CD4-positive, alpha-beta T cell treated with Interleukin-4 for 1 hour (primary cell): ENCODE data around the gene GSTA4.
A peak's percentile ranks its signal among the peaks of the same experiment; 100 is the strongest.
"Not testable (repeated sequence)": the region's sequence is repeated elsewhere in the genome, so short reads cannot be mapped to it uniquely, and the experiment has no call there.

Experiments
- DNase-seq, 2 donors: peaks; one replicate each; pipeline ENCODE4 v3.0.0-alpha.2; 2020 to 2022

The GSTA4 gene

DNA sequence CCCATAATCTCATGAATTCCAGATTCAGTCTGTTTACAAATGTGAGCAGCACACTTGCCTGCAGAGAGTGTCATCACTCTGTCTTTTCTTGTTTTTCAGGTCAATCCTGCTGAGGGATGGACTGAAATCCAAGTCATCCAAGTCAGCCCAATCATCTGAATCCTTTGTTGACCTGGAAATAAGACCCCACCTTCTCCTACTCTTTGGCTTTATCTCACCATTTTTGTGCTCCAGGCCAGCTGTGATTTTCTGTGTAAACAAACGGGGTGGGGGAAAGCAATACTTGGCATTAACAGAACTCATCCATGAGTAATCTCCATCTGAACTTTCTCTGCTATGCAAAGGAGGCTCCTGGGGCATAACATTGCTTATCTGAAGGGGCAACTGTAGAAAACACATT is 16.9 kb upstream of the GSTA4 start:
- no peak for DNase-seq

DNA sequence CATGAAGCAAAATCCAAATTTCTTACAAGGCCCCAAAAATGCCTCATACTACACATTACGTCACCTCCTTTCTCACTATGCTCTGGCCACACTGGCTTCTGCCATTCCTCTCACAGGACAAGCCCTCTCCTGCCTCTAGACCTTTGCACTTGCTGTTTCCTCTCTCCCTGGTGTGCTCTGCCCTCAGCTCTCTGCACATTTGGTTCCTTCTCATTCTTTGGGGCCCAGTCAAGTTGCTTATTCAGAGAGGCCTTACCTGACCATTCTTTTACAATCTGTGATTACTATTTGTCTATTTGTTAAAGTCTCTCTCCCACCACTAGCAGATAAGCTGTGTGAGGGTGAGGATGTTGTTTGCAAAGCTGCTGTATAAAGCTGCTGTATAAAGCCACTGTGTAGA is 15.4 kb upstream of the GSTA4 start:
- DNase-seq, result no peak

DNA sequence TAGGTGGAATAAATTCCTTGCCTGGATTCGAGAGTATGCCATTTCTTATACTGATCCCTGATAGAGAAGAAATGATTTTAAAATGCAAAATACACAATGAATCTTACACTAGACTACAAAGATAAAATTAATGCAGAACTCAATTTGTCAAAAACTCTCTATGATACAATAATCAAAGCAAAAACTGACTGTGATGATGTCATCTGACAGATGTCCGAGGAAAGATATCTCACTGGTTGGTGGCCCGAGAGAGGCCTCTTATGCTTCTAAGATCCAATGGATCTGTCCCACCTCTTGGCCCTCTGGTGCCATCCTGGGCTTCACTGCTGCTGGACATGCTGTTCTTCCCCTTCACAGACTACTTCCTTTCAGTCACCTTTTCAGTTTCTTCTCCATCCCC is 14.4 kb upstream of the GSTA4 start:
- no peak for DNase-seq

DNA sequence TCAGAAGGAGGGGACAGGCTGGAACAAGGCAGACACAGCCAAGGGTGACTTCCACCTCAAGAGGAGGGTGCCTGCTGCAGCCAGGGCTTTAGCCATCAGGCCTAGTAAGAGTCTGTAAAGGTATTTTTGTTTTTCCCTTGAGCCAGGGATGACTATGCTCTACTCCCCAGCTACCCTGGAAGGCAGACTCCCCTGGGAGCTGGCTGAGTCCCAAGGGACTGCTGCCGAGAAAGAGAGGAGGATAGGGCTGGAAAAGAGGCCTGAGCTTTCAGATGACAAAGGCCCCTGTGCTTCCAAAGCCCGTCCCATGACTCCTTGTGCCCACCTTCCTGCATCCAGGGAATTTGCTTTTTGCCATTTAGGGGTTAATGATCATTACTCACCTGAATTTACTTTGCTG is 14.0 kb upstream of the GSTA4 start:
- no peak for DNase-seq

DNA sequence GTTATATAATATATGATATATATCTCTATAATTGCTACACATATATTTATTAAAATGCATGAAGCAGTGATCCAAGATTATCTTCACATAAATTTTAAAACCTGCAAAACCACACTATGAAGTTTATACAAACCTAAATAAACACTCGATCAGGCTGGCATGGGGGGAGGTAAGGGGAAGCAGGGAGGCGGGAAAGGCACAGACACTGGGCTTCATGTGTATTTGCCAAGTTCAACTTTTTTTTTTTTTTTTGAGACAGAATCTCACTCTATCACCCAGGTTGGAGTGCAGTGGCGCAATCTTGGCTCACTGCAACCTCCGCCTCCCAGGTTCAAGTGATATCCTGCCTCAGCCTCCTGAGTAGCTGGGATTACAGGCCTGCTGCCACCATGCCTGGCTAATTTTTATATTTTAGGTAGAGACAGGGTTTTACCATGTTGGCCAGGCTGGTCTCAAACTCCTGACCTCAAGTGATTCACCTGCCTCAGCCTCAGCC is 13.2 kb upstream of the GSTA4 start:
- DNase-seq, result not testable (repeated sequence)

DNA sequence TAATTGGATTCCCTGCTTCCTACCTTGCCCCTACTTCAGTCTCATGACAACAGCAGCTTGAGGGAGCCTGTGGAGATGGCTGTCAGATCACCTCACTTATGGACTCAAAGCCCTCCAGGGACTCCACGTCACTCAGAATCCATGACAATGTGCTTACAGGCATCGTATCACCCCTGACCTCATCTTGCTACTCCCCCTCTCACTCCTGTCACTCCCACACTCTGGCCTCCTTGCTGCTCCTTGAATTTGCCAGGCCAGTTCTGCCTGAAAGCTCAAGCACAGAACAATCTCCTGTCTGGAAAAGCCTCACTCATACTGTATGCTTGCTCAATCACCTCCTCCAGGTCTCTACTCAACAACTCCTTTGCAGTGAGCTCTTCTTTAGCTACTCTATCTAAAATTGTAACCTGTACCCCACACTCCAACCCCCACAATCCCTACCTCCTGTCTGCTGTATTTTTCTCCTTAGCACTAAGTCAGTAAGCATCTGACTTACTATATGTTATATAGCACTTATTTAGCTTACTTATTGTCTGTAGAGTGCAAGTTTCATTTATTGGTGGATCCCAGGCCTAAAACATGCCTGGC is 10.7 kb upstream of the GSTA4 start:
- DNase-seq, result no peak

DNA sequence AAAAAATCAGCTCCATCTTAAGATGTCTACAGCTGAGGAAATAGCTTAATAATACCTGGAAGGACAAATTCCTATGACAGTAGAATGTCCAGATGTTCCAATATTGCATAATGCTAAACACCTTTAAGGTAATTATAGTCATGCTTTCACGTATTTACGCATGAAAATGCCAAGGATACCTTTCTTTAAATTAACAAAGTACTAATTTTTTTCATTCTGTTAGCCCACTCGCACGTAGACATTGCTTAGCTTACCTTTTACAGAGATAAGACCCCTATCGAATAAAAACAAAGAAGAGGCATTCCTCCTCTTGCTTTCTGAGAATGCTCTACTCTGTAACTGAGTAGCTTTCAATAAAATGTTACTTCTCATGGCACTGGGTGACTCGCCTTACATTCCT is 4.4 kb upstream of the GSTA4 start:
- no peak for DNase-seq

DNA sequence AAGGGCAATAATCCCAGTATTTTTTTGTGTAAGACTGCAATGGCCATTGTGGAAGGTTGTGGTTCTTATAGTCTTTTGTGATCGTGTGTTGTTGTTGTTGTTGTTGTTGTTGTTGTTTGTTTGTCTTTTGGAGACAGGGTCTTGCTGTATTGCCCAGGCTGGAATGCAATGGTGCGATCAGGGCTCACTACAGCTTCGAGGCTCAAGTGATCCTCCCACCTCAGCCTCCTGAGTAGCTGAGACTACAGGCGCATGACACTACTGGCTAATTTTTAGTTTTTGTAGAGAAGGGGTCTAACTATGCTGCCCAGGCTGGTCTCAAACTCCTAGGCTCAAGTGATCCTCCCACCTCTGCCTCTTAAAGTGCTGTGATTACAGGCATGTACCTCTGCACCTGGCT is 3.5 kb upstream of the GSTA4 start:
- no peak for DNase-seq

DNA sequence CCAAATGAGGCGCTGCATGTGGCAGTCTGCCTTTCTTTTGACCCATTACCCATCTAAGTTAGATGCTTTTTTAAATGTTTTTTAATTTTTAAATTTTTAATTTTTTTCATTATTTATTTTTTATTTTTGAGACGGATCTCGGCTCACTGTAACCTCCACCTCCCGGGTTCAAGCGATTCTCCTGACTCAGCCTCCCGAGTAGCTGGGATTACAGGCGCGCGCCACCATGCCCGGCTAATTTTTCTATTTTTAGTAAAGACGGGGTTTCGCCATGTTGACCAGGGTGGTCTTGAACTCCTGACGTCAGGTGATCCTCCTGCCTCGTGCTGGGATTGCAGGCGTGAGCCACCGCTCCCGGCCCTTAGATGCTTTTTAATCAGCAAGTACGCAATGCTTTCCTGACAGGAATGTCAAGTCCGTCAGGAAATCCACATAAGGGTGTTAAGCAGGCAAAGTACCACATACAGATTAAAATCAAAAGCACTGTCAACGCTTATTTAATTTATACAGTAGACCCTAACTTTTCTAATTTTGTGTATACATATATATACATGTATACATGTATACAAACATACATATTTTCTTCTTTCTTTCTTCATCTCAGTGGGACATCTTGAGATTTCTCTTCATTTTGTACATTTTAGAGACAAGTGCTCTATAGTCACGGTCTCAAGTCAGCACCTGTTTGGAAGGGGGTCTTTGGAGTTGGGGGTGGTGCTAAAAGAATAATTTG is 995 bp upstream of the GSTA4 start:
- DNase-seq, result peak; percentile 36 to 50

DNA sequence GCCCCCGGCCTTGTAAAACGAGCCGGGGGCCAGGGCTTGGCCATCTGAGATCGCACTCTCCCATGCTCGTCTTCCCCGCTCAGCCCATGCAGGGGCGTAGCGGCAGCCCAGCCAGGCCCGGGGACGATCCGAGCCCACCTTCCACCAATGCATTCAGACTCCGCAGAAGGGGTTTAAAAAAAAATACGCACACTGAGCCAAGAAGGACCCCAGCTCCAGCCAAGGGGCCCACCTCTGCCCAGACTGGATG is 320 bp downstream of the GSTA4 start:
- DNase-seq, result peak in 1 of 2 donors; percentile 13

DNA sequence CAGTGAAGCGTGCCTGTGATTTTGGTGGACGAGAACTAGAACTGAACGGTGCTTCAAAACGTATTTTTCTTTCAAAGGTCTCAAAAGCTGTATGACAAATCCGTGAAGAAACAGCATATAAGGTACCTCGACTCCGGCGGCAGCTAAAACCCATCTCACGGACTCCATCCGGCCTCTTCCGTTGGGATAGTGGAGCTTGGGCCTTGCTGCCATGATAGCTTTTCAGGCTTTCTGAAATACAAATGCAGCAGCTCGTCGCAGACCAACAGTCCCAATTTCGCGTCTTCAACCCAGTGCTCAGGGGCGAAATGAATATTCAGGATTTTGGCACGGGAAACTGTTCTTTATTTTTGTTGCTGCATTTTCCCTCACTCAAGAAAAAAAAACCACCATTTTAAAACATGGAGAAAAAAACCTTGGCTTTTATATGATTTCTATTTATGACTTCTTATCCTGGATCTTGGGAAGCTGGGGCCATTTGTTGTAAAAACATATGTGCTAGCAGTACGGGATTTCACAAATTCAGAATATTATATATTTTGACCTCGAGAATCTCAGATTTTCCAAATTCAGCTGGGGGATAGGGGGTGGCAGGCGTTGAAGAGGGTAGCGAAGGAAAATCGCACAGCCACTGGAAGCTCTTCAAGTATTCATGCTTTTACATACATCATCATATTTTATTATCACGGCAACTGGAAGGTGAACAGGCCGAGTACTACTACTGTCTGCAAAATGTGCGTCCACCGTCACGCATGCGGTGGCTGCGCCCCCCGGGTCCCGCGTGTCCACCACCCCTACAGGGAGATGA is 849 bp downstream of the GSTA4 start:
- no peak for DNase-seq

DNA sequence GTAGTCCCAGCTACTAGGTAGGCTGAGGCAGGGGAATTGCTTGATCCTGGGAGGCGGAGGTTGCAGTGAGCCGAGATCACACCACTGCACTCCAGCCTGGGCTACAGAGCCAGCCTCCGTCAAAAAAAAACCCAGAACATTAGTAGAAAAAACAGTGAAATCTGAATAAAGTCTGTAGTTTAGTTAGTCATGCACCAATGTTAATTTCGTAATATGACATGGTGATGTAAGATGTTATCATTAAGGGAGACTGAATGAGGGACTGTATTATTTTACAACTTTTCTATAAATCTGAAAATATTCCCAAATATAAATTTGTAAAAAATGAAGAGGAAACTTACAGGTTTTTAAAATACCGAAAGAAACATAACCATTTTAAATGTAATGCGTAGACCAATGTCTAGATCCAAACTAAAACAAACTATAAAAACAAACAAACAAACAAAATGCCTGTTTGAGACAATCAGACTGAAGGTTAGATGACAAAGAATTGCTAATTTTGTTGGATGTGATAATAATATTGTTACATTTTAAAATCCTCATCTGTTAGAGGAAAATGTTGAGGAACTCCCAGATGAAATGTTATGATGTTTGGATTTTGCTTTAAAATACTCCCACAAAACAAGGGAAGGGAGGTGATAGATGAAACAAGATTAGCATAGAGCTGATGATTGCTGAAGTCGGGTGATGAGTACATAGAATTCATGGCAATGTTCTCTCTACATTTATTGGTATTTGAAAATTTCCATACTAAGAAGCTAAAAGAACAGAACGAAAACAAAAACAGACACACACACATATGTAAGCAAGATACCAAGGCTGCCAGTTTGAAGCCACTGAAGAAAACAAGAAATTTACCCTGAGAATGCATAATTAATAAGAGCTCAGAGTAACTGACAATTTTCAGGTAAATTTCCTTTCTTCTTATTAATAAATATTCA is 1.8 kb downstream of the GSTA4 start:
- no peak for DNase-seq

DNA sequence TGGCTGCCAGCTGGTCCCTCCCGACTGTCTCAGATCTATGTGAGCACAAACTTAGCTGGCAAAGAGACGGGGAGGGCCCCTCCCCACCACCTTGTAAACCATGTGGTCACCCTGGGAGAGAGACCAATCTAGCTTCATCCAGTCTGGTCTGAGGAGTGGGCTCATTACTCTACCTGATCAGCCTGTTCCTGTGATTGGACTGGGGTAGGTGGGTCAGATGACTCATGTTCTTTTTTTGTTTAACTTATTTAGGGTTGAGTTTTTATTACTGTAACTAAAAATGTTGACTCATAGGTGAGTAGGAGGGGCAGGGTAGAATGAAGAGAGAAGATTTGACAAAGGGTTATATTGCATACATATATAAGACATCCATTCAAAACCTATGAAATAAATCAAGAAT is 4.7 kb downstream of the GSTA4 start:
- no peak for DNase-seq

DNA sequence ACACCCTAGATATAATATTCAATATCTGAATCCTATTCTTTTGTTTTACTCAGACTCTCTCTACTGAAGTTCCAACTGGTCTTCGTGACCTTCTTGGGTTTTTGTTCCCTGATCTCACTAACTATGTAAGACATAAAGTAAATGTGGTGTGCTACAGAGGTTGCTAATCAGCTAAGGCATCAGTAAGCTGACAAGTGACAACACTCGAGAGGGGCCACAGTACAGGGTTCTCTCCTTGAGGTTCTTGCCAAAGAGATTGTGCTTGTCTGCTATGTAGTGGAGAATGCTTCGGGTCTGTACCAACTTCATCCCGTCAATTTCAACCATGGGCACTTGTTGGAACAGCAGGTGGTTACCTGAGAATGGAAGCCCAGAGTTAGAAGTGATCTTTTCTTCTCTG is 9.9 kb downstream of the GSTA4 start:
- no peak for DNase-seq

DNA sequence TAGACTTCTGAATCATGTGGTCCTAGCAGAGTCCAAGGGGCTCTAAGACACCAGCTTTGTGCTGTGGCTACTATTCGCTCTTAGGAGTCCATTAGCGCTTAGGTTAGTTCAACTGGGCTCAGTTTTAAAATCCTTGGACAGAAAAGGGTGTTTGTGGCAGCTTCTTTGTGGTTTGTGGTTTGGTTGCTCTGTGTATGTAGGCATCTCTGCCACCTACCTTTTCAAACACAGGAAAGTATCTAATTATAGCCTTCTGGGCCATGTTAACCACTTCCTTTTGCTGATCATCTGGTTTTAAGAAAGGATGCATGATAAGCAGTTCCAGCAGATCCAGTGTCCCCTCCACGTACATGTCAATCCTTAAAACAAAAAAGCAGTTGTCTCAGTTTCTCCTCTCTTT is 10.8 kb downstream of the GSTA4 start:
- peak; percentile 39 to 76 for DNase-seq

DNA sequence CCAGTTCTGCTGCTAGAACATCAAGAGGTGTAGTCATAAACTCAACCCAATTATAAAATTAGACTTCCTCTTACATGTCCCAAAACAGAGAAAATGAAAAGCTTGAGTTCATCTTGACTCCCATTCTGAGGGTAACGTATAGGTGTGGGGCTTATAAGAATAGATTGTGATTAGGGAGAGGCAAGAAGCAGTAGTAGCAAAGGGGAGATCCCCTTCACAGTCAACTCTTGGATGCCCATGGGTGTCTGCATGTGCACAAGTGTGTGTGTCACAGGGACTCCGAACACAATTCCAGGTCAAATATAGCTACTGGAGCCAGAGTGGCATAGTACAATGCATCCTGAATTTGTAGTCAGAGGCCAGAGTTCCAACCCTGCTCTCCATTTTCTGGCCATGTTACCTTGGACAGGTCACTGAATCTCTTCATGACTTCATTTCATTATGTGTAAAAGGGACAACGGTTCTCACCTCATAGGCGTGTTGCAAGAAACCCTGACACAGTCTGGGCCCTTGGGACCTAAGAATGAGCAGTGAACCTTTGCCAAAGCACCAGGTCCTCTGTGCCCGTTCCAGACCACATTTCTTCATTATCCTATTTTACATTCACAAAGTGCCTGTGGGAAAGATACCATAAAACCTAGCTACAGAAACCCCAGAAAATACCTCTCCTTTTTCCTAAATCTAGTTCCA is 11.8 kb downstream of the GSTA4 start:
- DNase-seq, result no peak

DNA sequence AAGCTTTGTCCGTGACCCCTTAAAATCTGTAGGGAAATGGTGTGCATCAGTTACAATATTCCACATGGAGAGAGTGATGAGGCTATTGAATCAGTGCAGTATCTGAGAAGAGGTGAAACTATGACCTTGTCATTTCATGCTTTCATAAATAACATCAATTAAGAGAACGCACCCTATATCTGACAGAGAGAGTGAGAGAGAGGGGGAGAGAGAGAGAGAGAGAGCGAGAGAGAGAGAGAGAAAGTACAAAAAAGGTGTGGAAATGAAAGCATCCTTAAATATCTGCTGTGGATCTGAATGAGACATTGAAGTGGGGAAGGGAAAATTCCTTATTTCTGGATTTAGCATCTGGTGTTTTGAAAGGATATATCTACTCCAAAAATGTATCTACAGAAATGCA is 12.4 kb downstream of the GSTA4 start:
- no peak for DNase-seq

DNA sequence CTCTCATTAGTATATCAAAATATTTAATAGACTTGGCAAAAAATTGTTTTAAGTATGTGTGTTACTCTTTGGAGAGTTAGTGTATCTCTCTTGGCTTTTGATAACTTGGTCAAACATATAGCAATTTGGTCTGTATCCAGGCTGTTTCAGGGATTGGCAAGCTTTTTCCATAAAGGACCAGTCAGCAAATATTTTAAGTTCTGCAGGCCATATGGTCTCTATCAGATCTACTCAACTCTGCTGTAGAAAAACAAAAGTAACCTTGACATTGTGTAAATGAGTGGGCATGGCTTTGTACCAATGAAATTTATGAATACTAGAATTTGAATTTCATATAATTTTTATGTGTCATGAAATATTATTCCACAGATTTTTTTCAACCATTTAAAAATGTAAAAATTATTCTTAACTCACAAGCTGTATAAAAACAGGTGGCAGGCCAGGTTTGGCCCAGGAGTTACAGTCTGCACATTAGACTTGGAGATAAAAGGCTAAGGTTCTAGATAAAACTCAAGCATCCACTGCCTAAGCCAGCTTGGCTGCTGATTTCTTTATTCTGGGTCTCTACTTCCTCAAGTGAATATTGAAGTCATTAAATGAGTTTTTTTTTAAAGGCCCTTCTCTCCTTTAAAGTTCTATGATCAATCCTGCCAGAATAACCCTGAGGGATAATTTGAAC is 13.7 kb downstream of the GSTA4 start:
- DNase-seq, result no peak

DNA sequence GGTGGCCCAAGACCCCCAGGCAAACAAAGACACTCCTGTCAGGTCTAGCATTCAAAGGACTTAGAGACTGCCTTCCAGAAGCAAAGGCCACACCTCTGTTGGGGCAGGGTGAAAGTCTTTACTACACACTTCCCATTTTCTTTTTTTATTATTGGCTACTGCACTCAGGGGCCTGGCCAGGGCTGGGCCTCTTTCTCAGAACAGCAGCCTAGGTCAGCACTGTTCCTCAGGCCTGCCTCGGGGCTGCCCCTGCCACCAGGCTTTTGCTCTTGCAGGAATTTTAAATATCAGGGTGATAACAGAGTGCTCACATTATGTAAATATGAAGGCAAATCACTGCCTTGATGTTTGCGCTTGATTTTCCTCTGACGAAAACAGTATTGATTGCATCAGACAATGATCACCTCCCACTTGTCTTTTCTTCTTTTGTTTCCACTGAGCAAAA is 18.5 kb downstream of the GSTA4 start:
- DNase-seq, result peak in 1 of 2 donors; percentile 38

DNA sequence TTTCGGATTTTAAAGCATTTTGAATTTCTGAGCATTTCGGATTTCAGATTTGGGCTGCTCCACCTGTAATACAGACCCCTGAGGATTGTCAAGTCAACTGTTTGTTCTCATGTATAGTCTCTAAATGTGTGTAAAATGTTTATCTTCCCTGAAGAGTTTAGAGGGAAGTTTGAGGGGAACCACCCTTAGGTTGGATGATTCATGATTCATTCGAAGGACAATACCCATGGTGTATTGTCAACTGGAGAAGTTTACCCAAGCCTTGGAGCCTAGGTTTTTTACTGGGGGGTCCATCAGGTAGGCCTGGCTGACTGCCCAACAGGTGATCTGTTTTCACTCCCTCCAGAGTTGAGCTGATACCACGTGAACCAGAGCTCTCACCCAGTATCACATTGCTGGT is 18.9 kb downstream of the GSTA4 start:
- no peak for DNase-seq

DNA sequence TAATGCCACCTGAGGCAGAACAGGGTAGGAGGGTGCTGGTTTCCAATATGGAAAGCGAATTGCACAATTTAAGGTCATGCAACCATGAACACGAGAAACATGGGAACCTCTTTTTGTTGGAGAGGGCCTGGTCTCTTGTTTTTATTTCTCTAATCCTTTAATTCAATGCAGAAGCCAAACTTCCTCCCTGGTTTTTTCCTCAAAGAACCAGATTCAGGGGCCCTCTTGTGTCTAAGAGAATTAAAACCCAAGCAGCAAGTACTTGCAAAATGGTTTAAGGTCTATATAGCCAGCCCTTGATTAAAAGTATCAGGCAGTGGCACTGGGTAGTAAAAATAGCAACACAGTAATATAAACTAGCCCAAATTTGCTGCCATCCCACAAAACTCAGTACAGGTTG is 19.5 kb downstream of the GSTA4 start:
- no peak for DNase-seq

DNA sequence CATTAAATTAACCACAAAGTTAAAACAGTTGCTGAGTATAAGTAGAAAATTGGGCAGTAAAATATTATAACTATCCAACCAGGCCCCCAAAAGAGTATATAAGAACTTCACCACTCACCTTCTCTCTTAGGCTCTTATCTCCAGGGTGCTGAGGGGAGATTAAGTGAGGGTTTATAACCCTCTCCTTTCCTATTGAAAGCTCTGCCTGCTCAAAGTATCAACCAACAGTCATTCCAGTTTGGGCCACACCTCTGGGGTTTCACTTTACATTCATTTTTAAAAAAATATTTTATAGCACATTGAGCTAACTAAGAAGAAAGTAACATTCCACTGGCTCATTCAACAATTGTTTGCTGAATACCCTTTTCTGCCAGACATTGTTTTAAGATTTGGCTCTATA is 22.1 kb downstream of the GSTA4 start:
- DNase-seq, result no peak
